WI38 (cell line): ENCODE measurements around the gene SLC14A1.

Experiments
- H3K4me3 ChIP-seq: 2 replicates; pipeline ENCODE4 v1.5.1; 2011; ENCODE audit warnings: low read depth, mild to moderate bottlenecking, control low read depth, low read length
- CTCF ChIP-seq: IDR thresholded peaks from 2 replicates; pipeline ENCODE4 v1.5.1; 2012; ENCODE audit warnings: low read depth, mild to moderate bottlenecking, control low read depth, low read length

Gene SLC14A1

DNA sequence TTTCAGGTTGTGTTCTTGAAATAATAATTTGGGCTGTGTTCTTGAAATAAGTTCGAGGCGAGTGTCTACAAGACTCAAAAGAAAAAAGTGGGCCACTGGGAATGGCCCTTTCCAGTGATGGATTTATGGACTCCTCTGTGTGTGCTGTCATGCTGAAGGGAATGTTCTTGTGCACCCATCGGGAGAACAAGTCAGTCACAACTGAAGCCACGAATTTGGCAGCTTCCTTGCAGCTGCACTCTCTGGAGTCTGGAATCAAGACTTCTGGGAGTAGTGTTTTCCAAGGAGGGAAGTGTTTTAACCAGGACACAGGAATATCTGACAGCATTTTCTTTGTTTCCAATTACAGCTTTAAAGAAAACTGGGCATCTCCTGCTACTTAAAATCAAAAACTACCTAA, 620 bp downstream of the SLC14A1 start:
- no peak for TF ChIP-seq CTCF
- H3K4me3 ChIP-seq, result peak overlapping the region; percentile 47

DNA sequence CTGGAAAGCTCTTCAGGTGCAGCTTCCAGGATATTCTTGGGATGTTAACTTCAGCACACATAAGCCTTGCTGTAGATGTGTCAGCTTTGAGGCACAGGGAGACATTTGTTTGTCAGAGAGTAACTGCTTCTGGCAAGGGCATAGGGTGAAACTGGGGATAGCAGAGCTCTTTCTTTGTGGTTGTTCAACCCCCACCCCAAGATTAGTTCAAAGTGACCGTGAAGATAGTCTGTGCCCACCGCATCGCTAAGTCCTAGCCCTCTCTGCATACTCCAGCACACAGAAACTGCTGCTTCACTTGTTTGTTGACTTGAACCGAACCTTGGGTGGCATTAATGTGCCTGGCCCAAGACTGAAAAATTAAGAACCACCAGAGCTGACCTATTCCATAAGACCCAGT, 1.4 kb downstream of the SLC14A1 start:
- peak overlapping the region; percentile 47 for H3K4me3 ChIP-seq
- TF ChIP-seq CTCF, result no peak

DNA sequence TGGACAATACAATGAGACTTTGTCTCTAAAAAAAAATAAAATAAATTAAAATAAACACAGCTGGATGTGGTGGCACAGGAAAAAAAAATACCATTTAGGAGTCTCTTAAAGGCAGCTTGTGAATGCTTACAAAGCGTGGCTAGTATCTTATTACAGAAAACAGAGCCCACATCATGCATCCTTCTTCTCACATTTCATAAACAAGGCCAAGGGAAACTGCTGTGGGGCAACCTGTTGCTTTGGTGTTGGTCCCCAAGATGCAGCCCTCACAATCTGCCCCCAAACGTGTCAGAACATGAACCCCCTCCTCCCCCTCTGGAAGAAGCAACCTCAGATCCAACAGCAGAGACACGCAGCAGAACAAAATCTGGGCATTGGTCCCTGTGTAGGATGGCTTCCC, 2.6 kb downstream of the SLC14A1 start:
- H3K4me3 ChIP-seq, result no peak overlapping the region
- TF ChIP-seq CTCF, result no peak

GRCh38 chr18:45727068-45727467, 3.1 kb downstream of the SLC14A1 start:
- TF ChIP-seq CTCF, result no peak
- H3K4me3 ChIP-seq, result peak overlapping the region; percentile 35

DNA sequence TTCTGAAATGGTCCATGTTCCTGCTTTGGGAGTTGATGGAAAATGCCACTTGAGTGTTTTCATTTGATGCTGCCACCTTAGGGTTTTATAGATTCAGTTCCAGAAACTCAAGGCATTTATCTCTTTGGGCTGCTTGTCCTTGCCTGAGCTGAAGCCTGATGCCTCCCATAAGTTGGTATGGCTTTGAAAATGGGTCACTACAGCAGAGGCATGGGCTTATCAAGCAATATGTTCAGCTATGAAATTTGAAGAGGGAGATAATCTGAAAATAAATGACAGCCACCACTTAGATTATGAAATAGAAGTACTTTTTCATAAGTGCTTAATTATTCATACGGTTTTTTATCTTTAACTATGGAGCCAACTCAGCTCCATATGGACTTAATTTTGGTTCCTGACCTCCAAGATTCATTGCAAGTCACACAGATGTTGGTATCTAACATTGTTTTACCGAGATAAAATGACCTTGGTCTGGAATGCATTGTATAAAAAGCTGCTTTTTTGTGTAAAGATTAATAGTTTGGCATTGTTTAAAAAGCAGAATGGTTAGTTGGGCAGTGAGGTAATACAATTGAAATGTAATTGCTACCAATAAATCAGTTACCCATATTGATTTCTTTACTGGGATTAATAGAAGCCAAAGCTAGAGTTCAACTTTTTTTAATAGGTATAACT, 4.5 kb downstream of the SLC14A1 start:
- no peak for TF ChIP-seq CTCF
- H3K4me3 ChIP-seq, result peak overlapping the region; percentile 16

GRCh38 chr18:45730832-45731575, 7.0 kb downstream of the SLC14A1 start:
- TF ChIP-seq CTCF, result no peak
- H3K4me3 ChIP-seq, result no peak overlapping the region

- no peak overlapping the region for H3K4me3 ChIP-seq
- TF ChIP-seq CTCF, result no peak
Observed at GRCh38 chr18:45731716-45732115, 7.7 kb downstream of the SLC14A1 start.
